ENCODE data around the gene TRABD2A.

Gene TRABD2A

DNA sequence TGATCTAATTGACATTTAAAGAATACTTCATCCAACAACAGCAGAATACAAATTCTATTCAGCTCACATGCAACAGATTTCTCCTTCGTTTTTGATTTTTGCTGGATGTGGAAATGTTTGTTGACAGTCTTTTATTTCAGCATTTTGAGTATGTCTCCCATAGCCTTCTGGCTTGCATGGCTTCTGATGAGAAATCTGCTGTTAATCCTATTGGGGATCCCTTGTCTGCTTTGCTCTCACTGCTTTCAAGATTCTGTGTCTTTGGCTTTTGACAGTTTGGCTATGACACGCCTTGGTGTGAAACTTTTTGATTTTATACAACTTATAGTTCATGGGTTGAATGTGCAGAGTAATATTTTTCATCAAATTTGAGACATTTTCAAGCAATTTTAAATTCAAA lies 44.7 kb downstream of the TRABD2A start:
- Mint-ChIP-seq H3K4me1 (peaks cover 45% of the 10 kb centered on the region), H3K36me3 (ENCODE audit: insufficient read depth) (peaks cover 11% of the 10 kb centered on the region), H3K27ac (ENCODE audit: low read depth) (peak overlapping the region; percentile 39), H3K4me3 (no peak overlapping the region), H3K9me3 (peaks cover 6% of the 10 kb centered on the region), H3K27me3 (no peaks in the 10 kb centered on the region)
- DNase-seq (ENCODE audit: low spot score in 2 of 2) (no peak), ATAC-seq (replicated peaks; ENCODE audit: extremely low read depth, poor library complexity, severe bottlenecking) (no peak)

DNA sequence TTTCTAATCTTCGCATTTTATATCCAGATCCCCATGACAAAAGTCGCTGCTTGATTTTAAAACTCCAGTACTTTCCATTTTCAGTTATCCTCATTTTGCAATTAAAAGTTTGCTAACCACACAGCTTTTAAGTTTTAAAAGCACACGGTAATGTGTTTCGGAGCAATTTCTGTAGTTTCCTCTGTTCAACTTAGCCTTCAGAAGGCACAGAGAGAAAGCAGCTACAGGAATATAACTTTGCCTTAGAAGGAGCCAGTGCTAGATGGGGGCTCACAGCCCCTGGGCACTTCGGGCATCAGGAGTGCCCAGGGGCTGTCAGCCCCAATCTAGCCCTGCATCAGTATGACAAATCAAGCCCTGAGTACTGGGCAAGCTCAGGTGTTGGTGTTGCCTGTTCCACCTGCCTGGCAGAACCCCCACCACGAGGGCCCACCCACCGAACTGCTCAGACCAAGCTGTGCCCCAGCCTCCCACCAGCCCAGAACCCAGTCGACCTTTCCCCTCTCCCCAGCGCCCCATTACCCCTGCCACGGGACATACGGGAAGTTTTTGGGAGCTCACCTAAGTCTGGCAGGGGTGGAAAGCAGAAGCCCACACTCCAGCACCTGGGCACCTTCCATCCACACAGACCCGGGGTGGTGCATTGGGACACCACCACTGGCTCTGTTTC lies 47.3 kb downstream of the TRABD2A start:
- peak overlapping the region; percentile 33 for H3K4me3 Mint-ChIP-seq
- peaks cover 6% of the 10 kb centered on the region for H3K36me3 Mint-ChIP-seq (ENCODE audit: insufficient read depth)
- H3K4me1 Mint-ChIP-seq, result peaks cover 21% of the 10 kb centered on the region
- H3K27ac Mint-ChIP-seq (ENCODE audit: low read depth), result peak overlapping the region; percentile 54
- ATAC-seq (replicated peaks; ENCODE audit: extremely low read depth, poor library complexity, severe bottlenecking) (peak; percentile 17), DNase-seq (ENCODE audit: low spot score in 2 of 2) (no peak)
- H3K27me3 Mint-ChIP-seq, result no peaks in the 10 kb centered on the region
- H3K9me3 Mint-ChIP-seq, result peaks cover 6% of the 10 kb centered on the region

DNA sequence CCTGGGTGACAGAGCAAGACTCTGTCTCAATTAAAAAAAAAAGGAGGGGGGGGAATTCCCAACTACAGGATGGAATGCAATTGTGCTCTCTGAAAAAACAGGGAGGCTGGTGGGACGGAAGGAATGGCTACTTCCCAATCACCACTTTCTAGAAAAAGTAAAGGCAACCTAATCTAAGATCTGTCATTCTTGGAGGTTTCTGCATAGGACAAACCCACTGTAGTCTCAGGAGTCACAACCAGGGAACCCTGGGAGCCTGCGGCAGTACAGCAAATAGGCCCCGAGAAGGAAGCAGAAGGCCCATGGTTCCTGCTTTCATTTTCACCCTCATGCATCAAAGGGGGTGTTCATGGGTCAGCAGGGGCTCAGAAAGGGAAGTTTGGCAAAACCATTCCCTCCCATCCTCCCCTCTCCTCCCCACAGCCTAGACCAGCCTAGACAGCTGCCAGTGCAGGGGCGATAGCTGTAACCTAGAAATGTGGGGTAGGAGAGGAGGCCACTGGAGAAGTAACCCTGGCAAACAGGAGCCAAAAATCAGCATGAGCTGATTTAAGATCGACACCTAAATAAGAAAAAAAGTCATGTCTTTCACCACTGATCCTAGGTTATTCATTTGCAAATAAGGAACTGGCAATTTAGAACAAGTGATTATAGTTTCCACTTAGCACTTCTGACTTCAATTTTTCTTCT lies 48.0 kb downstream of the TRABD2A start:
- DNase-seq (ENCODE audit: low spot score in 2 of 2), result no peak
- ATAC-seq (replicated peaks; ENCODE audit: extremely low read depth, poor library complexity, severe bottlenecking), result peak; percentile 45
- H3K27me3 Mint-ChIP-seq, result no peaks in the 10 kb centered on the region
- peak overlapping the region; percentile 54 for H3K27ac Mint-ChIP-seq (ENCODE audit: low read depth)
- peaks cover 22% of the 10 kb centered on the region for H3K4me1 Mint-ChIP-seq
- peak overlapping the region; percentile 33 for H3K4me3 Mint-ChIP-seq
- peaks cover 6% of the 10 kb centered on the region for H3K9me3 Mint-ChIP-seq
- H3K36me3 Mint-ChIP-seq (ENCODE audit: insufficient read depth), result peaks cover 1% of the 10 kb centered on the region

DNA sequence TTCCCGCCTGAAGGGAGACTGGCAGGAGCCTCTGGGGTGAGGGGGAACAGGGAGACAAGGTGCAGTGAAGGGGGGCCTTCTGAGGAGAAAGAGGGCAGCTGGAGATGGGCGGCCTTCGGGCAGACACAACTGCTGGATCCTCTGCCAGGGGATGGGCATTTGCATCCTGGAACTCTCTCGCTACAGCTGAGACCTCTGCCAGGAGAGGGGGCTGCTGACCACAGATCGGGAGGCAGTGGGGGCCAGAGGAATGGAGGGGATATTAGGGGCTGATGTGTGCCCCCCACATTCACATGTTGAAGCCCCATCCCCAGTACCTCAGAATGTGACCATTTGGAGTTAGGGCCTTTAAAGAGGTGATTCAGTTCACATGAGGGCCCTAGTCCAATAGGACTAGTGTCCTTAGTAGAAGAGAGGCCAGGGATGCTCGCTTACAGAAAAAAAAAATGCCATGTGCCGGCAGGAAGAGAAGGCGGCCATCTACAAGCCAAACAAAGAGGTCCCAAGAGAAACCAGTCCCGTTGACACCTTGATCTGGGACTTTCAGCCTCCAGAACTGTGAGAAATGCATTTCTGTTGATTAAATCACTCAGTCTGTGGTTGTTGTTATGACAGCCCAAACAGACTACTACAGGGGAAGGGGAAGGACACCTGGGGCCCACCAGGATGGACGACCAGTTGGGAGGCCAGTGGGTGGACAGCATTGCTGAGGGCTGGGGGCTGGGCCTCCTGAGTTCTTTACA lies 50.0 kb downstream of the TRABD2A start:
- no peak for DNase-seq (ENCODE audit: low spot score in 2 of 2)
- Mint-ChIP-seq H3K9me3 (no peaks in the 10 kb centered on the region), H3K36me3 (ENCODE audit: insufficient read depth) (no peaks in the 10 kb centered on the region), H3K4me3 (peak overlapping the region; percentile 30), H3K27me3 (no peaks in the 10 kb centered on the region), H3K27ac (ENCODE audit: low read depth) (peak overlapping the region; percentile 74), H3K4me1 (peaks cover 21% of the 10 kb centered on the region)
- ATAC-seq (replicated peaks; ENCODE audit: extremely low read depth, poor library complexity, severe bottlenecking), result no peak

DNA sequence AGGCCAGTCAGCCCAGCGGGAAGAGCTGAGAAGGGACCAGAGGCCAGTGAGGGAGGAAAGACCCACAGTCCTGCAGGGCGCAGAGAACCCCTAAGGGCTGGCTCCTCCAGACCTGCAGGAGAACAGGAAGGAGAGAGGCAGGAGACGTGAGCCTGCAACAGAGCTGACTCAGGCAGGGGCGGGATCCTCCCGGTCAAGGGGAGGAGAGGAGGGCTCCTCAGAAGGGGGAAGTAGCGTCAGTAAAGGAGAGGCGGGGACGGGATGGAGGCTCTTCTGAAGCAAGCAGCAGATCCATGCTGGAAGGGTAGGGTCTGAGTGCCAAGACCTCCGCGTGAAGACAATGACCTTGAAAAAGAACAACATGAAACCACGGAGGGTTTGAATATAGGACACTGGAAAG lies 50.8 kb downstream of the TRABD2A start:
- Mint-ChIP-seq H3K4me1 (peaks cover 21% of the 10 kb centered on the region), H3K4me3 (no peak overlapping the region), H3K27ac (ENCODE audit: low read depth) (no peak overlapping the region), H3K36me3 (ENCODE audit: insufficient read depth) (no peaks in the 10 kb centered on the region), H3K27me3 (no peaks in the 10 kb centered on the region), H3K9me3 (no peaks in the 10 kb centered on the region)
- no peak for DNase-seq (ENCODE audit: low spot score in 2 of 2)
- no peak for ATAC-seq (replicated peaks; ENCODE audit: extremely low read depth, poor library complexity, severe bottlenecking)

DNA sequence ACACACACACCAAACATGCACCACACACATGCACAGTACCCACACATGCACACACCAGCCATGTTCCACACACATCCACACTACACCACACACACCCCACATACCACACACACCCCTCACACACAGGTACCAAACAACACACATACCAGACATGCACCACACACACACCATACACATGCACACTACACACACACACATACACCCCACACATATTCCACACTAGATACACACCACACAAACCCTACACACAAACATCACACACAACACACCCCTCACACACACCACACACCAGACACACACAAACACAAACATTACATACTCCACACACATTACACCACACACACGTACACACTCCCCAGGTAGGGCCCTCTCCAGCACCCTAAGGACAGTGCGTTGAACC lies 51.2 kb downstream of the TRABD2A start:
- H3K27me3 Mint-ChIP-seq, result no peaks in the 10 kb centered on the region
- no peaks in the 10 kb centered on the region for H3K9me3 Mint-ChIP-seq

DNA sequence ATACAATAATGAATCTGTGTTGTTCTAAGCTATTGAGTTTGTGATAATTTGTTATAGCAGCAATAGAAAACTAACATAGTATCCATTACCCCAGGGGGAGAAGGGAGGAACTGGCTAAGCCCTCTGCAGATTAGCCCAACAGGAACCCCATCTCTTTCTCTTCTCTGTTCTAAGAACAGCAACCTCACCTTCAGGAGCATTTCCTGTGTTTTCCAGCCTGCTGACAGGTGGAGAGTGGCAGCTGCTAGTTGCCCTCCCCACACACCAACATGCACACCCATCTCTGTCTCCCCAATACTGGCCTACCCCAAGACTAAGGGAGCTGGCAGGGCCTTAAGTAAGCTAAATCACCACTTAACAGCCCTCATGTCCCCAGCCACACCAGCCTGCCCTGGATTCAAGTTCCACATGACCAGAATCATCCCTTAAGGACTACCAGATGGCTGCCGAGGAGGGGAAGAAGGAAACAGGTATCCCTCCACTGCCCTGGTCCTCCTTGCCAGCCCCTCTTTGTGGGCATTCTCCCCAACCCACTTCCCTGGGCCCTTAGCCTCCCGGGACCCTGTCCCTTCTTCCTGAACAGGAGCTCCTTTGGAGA lies 52.8 kb downstream of the TRABD2A start:
- H3K27me3 Mint-ChIP-seq, result no peaks in the 10 kb centered on the region
- ATAC-seq (replicated peaks; ENCODE audit: extremely low read depth, poor library complexity, severe bottlenecking) (no peak), DNase-seq (ENCODE audit: low spot score in 2 of 2) (no peak)
- peaks cover 11% of the 10 kb centered on the region for H3K4me1 Mint-ChIP-seq
- H3K27ac Mint-ChIP-seq (ENCODE audit: low read depth), result peak overlapping the region; percentile 19
- peaks cover 3% of the 10 kb centered on the region for H3K36me3 Mint-ChIP-seq (ENCODE audit: insufficient read depth)
- no peaks in the 10 kb centered on the region for H3K9me3 Mint-ChIP-seq
- H3K4me3 Mint-ChIP-seq, result no peak overlapping the region

More for the DNA sequence above, 51.2 kb downstream of the TRABD2A start:
- Mint-ChIP-seq H3K4me3 (no peak overlapping the region), H3K4me1 (peaks cover 21% of the 10 kb centered on the region), H3K36me3 (ENCODE audit: insufficient read depth) (no peaks in the 10 kb centered on the region), H3K27ac (ENCODE audit: low read depth) (no peak overlapping the region)
- DNase-seq (ENCODE audit: low spot score in 2 of 2) (no peak), ATAC-seq (replicated peaks; ENCODE audit: extremely low read depth, poor library complexity, severe bottlenecking) (no peak)

DNA sequence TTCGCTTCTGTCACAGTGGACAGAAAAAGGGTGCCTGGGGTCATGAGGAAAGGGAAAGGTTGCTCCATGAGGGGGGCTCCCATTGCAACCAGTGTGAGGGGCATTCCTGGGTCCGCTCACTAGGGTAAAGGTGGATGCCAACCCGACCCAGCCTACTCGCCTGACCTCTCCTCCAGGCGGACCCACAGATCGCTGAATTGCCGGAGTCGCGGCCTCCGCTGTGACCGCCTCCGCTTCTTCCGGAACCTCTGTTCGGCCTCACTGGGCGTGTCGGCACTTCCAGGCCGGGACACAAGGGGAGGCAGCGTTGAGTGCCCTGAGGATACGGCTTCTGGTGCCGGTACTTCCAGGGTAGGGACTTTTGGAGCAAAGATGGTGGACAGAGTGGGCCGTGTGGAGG lies 57.1 kb downstream of the TRABD2A start:
- Mint-ChIP-seq H3K36me3 (ENCODE audit: insufficient read depth) (peaks cover 9% of the 10 kb centered on the region), H3K4me1 (peaks cover 31% of the 10 kb centered on the region), H3K9me3 (no peaks in the 10 kb centered on the region), H3K27ac (ENCODE audit: low read depth) (no peak overlapping the region), H3K4me3 (no peak overlapping the region), H3K27me3 (no peaks in the 10 kb centered on the region)
- no peak for ATAC-seq (replicated peaks; ENCODE audit: extremely low read depth, poor library complexity, severe bottlenecking)
- DNase-seq (ENCODE audit: low spot score in 2 of 2), result no peak

DNA sequence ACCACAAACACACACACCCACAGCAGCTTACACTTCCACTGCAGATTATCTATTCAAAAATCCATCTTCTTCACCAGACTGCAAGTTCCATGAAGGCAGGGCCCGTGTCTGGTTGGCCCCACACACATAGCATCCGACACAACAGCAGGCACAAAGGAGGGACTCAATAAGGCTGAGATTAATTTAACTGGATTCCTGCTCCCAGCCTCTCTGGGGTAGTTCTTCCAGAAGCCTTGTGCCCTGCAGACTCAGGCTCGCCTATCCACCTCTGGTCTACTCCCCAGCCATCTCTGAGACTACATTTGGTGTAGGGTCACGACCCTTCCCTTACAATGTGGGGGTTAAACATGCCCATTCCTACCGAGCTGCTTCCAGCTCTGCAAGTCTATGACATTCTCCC lies 57.7 kb downstream of the TRABD2A start:
- ATAC-seq (replicated peaks; ENCODE audit: extremely low read depth, poor library complexity, severe bottlenecking), result no peak
- DNase-seq (ENCODE audit: low spot score in 2 of 2), result no peak
- Mint-ChIP-seq H3K9me3 (no peaks in the 10 kb centered on the region), H3K4me3 (no peak overlapping the region), H3K27me3 (no peaks in the 10 kb centered on the region), H3K36me3 (ENCODE audit: insufficient read depth) (peaks cover 9% of the 10 kb centered on the region), H3K27ac (ENCODE audit: low read depth) (peak overlapping the region; percentile 2), H3K4me1 (peaks cover 31% of the 10 kb centered on the region)

DNA sequence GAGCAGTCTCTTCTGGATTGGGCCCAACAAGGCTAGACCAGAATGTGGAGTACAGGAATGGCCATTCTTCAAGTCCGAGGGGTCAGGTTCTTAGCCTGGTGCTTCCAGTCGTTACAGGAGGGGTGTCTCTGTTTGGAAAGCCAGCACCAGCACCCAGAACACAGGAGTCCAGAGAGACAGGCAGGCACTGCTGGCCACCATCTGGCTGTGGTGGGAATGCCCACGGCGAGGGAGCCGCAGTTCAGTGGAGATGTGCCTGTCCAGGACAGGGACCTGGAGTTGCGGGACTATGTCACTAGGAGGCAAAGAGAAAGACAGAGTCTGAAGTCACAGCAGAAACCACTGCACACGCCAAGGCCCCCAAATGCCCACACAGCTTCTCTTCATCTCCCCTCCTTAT lies 59.1 kb downstream of the TRABD2A start:
- no peak for DNase-seq (ENCODE audit: low spot score in 2 of 2)
- no peak overlapping the region for H3K4me3 Mint-ChIP-seq
- H3K9me3 Mint-ChIP-seq, result no peaks in the 10 kb centered on the region
- no peaks in the 10 kb centered on the region for H3K27me3 Mint-ChIP-seq
- peak overlapping the region; percentile 12 for H3K27ac Mint-ChIP-seq (ENCODE audit: low read depth)
- no peak for ATAC-seq (replicated peaks; ENCODE audit: extremely low read depth, poor library complexity, severe bottlenecking)
- H3K36me3 Mint-ChIP-seq (ENCODE audit: insufficient read depth), result peaks cover 9% of the 10 kb centered on the region
- H3K4me1 Mint-ChIP-seq, result peaks cover 39% of the 10 kb centered on the region

DNA sequence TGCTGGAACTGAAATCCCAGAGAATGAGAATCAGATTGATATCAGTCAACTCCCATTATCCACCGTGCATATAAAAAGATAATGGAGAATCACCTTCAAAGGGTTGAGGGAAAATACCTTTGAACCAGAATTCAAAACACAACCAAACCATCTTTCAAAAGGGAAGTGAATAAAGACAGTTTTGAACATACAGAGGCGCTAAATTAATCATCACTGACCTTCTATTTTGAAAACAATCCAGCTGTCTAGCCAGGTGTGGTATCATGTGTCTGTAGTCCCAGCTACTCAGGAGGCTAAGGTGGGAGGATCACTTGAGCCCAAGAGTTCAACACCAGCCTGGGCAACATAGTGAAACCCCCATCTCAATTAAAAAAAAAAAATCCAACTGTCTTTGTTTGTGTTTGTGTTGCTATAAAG lies 63.6 kb downstream of the TRABD2A start:
- DNase-seq (ENCODE audit: low spot score in 2 of 2), result no peak
- Mint-ChIP-seq H3K27ac (ENCODE audit: low read depth) (peak overlapping the region; percentile 16), H3K27me3 (no peaks in the 10 kb centered on the region), H3K4me1 (peaks cover 47% of the 10 kb centered on the region), H3K4me3 (no peak overlapping the region), H3K36me3 (ENCODE audit: insufficient read depth) (peaks cover 6% of the 10 kb centered on the region), H3K9me3 (no peaks in the 10 kb centered on the region)
- ATAC-seq (replicated peaks; ENCODE audit: extremely low read depth, poor library complexity, severe bottlenecking), result no peak

DNA sequence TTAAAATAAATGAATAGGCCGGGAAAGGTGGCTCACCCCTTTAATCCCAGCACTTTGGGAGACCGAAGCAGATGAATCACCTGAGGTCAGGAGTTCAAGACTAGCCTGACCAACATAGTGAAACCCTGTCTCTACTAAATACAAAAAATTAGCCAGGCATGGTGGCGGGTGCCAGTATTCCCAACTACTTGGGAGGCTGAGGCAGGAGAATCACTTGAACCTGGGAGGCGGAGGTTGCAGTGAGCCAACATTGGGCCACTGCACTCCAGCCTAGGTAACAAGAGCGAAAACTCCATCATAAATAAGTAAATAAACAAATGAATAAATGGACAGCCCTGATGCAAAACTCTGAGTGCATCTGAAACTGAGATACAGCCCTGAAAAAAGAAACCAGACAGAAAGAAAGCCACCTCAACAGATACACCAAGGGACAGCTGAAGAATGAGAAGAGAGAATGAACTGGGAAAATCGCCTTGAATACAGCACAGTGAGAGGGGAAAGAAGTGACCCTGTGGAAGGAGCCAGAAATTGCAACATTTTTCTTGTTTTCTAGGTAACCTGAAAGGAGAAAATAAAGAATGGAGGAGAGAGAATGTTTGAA lies 64.4 kb downstream of the TRABD2A start:
- Mint-ChIP-seq H3K27ac (ENCODE audit: low read depth) (peak overlapping the region; percentile 16), H3K9me3 (no peaks in the 10 kb centered on the region), H3K27me3 (no peaks in the 10 kb centered on the region), H3K4me1 (peaks cover 52% of the 10 kb centered on the region), H3K4me3 (no peak overlapping the region), H3K36me3 (ENCODE audit: insufficient read depth) (peaks cover 3% of the 10 kb centered on the region)
- DNase-seq (ENCODE audit: low spot score in 2 of 2) (no peak), ATAC-seq (replicated peaks; ENCODE audit: extremely low read depth, poor library complexity, severe bottlenecking) (no peak)
